GM12892 (cell line): ENCODE measurements around the gene CACNA1C.

Experiments used
- POLR2A ChIP-seq: IDR thresholded peaks from 2 replicates; pipeline ENCODE4 v1.6.1; 2011; ENCODE audit warnings: low read depth, low read length, control low read depth
- POLR2AphosphoS5 ChIP-seq: IDR thresholded peaks from 2 replicates; pipeline ENCODE4 v1.6.1; 2011; ENCODE audit warnings: low read depth, low read length, control low read depth
- TAF1 ChIP-seq: IDR thresholded peaks from 2 replicates; pipeline ENCODE4 v1.6.1; 2011; ENCODE audit warnings: low read depth, mild to moderate bottlenecking, control low read depth, low read length, borderline replicate concordance

- no peak for TF ChIP-seq POLR2A
- no peak for TF ChIP-seq POLR2AphosphoS5
- TF ChIP-seq TAF1 = no peak
Observed at GRCh38 chr12:2633825-2634200, 581.0 kb downstream of the CACNA1C start.
